ENCODE data around the gene DERL2.

GRCh38 chr17:5492970-5493369, 7.0 kb upstream of the DERL2 start:
- TF ChIP-seq CTCF (IDR thresholded peaks at IDR 0.05) (no peak), POLR2A (IDR thresholded peaks at IDR 0.05) (no peak)

All from gastroesophageal sphincter (tissue), 3 donors.